T-helper 1 cell treated with Interleukin-12 subunit alpha and Interleukin-12 subunit beta and Interleukin-4 antibody, amounts not matched to agents 30 μg/mL and 1 μg/mL, for 36 hours (primary cell): ENCODE data around the gene VSTM2B.

ENCODE experiments used
- H3K27ac Mint-ChIP-seq: one replicate; pipeline ENCODE4 v1.8.0; 2021; ENCODE audit warnings: mild to moderate bottlenecking, mixed read lengths
- H3K27me3 Mint-ChIP-seq: one replicate; pipeline ENCODE4 v1.8.0; 2021; ENCODE audit warnings: low read depth, mixed read lengths
- H3K36me3 Mint-ChIP-seq: one replicate; pipeline ENCODE4 v1.8.0; 2021; ENCODE audit warnings: low read depth, mixed read lengths
- H3K4me1 Mint-ChIP-seq: one replicate; pipeline ENCODE4 v1.8.0; 2021; ENCODE audit warnings: low read depth, mixed read lengths
- H3K4me3 Mint-ChIP-seq: one replicate; pipeline ENCODE4 v1.8.0; 2021; ENCODE audit warnings: mild to moderate bottlenecking, moderate library complexity, mixed read lengths
- H3K9me3 Mint-ChIP-seq: one replicate; pipeline ENCODE4 v1.8.0; 2021; ENCODE audit warnings: mixed read lengths

VSTM2B gene

DNA sequence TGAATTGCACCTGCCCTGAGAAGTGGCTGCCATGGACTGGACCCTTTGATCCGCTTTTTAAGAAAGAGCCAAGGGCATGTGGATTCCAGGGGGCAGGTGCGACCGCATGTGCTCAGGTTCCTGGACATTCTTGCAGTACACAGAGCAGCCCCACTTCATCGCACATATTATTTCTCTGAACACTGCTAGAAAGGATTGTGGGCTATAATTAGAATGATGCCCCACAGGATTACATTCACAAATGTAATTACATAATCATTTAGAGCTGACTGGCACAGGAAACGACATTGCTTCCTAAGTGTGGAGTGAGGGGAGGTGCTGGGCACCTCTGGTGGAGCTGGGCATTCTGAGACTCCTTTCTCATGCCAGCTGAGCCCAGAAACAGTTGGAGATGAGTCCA, 37.5 kb upstream of the VSTM2B start:
- no peak overlapping the region for H3K27ac Mint-ChIP-seq
- H3K9me3 Mint-ChIP-seq, result no peaks in the 10 kb centered on the region
- peaks cover 19% of the 10 kb centered on the region for H3K27me3 Mint-ChIP-seq
- no peak overlapping the region for H3K4me3 Mint-ChIP-seq
- no peaks in the 10 kb centered on the region for H3K36me3 Mint-ChIP-seq
- no peaks in the 10 kb centered on the region for H3K4me1 Mint-ChIP-seq

DNA sequence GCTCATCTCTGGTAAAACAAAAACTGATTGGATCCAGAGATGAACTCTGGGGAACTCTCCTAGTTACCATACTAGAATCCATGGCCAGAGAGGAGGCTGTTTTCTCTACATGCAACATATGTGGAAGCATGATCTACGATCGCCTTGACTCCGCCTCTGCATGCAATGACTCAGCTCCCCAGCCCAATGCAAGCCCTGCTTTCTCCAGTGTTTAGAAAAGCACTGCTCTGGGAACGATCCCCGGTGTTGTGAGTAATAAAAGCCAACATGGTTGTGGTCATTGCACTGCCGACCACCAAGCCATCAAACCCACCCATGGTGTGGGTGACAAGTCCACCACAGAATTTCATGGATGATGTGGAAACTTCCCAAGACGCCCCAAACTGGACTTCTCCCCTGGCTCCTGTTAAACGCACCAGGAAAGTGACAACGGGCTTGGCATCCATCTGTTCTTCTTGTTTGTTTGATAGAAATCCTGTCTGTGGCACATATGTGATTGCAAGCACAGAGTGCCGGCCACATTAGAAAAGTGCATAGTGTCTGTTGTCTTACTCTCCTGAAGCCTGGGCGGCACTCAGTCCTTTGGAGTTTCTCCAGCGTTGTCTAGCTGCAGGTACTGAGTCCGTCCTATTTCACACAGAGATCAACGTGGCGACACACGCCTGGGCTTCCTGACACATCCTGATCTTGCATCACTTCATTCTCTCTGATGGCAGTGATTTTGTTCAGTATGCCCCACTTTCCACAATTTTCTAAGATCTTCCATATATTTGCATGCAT, 36.4 kb upstream of the VSTM2B start:
- no peaks in the 10 kb centered on the region for H3K36me3 Mint-ChIP-seq

GRCh38 chr19:29491491-29491890, 34.3 kb upstream of the VSTM2B start:
- Mint-ChIP-seq H3K9me3 (no peaks in the 10 kb centered on the region), H3K27ac (no peak overlapping the region), H3K27me3 (peaks cover 22% of the 10 kb centered on the region), H3K4me3 (no peak overlapping the region), H3K36me3 (no peaks in the 10 kb centered on the region), H3K4me1 (no peaks in the 10 kb centered on the region)

More for the DNA sequence above, 36.4 kb upstream of the VSTM2B start:
- Mint-ChIP-seq H3K4me1 (no peaks in the 10 kb centered on the region), H3K9me3 (no peaks in the 10 kb centered on the region), H3K27ac (no peak overlapping the region), H3K27me3 (peaks cover 22% of the 10 kb centered on the region), H3K4me3 (no peak overlapping the region)

DNA sequence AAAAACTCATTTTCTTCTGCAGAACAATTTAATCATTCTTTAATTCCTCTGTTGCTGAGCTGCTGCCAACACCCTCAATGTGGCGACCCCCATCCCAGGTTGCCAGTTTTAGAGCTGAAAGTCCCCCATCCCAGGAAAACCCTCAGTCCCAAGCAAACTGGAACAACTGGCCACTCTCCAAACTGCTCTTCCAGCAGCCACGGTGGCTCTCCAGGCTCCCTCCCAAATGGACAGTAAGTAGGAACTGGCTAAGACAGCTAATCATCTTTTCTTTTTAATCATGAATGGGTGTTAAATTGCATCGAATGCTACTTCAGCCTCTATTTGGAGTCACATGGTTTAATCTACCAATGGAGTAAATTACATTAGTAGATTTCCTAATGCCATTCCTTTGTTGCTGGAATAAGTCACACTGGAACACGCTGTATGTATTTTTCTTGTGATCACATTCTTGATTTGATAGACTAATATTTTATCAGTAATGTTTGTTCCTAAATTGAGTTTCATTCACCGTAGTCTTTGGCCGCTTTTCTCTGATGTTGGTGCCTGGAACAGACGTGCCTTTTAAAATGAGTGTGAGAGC, 33.7 kb upstream of the VSTM2B start:
- Mint-ChIP-seq H3K36me3 (no peaks in the 10 kb centered on the region), H3K4me3 (no peak overlapping the region), H3K27ac (no peak overlapping the region), H3K4me1 (no peaks in the 10 kb centered on the region), H3K9me3 (no peaks in the 10 kb centered on the region), H3K27me3 (peaks cover 22% of the 10 kb centered on the region)

GRCh38 chr19:29492769-29493168, 33.0 kb upstream of the VSTM2B start:
- Mint-ChIP-seq H3K27me3 (peaks cover 22% of the 10 kb centered on the region), H3K9me3 (no peaks in the 10 kb centered on the region), H3K27ac (no peak overlapping the region), H3K4me1 (no peaks in the 10 kb centered on the region), H3K36me3 (no peaks in the 10 kb centered on the region), H3K4me3 (no peak overlapping the region)

GRCh38 chr19:29495091-29495490, 30.7 kb upstream of the VSTM2B start:
- no peak overlapping the region for H3K4me3 Mint-ChIP-seq
- no peak overlapping the region for H3K27ac Mint-ChIP-seq
- no peaks in the 10 kb centered on the region for H3K36me3 Mint-ChIP-seq
- H3K4me1 Mint-ChIP-seq, result no peaks in the 10 kb centered on the region
- H3K9me3 Mint-ChIP-seq, result no peaks in the 10 kb centered on the region
- H3K27me3 Mint-ChIP-seq, result peaks cover 22% of the 10 kb centered on the region

DNA sequence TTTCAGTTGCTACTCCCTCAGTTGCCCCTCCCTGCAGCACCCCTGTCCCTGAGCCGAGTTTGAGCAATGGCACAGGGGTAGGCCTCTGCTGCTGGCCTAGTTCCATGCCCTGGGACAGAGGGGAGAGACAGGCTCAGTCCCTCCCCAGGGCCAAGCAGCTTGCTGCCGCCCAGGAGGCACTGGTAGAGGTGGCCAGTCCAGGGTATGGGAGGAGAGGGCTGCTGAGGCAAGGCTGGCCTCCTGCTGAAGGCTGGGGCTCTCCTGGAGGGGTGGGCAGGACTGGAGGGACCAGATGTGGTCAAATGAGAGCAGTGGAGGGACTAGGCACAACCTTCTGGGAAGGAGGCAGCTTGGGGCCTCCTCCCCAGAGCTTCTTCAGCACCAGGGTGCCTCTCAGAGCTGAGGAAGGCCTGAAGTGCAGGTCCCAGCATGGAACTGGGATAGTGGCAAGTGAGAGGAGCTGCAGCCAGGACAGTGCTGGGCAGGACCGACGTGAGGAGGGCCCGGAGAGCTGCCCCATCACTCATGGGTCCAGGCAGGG, 29.8 kb upstream of the VSTM2B start:
- no peaks in the 10 kb centered on the region for H3K9me3 Mint-ChIP-seq
- no peaks in the 10 kb centered on the region for H3K36me3 Mint-ChIP-seq
- peaks cover 22% of the 10 kb centered on the region for H3K27me3 Mint-ChIP-seq
- H3K4me1 Mint-ChIP-seq, result no peaks in the 10 kb centered on the region
- no peak overlapping the region for H3K4me3 Mint-ChIP-seq
- no peak overlapping the region for H3K27ac Mint-ChIP-seq

GRCh38 chr19:29497241-29497640, 28.6 kb upstream of the VSTM2B start:
- Mint-ChIP-seq H3K4me3 (no peak overlapping the region), H3K9me3 (no peaks in the 10 kb centered on the region), H3K4me1 (no peaks in the 10 kb centered on the region), H3K27ac (no peak overlapping the region), H3K27me3 (peaks cover 14% of the 10 kb centered on the region), H3K36me3 (no peaks in the 10 kb centered on the region)

- H3K27me3 Mint-ChIP-seq, result peaks cover 8% of the 10 kb centered on the region
- H3K27ac Mint-ChIP-seq, result no peak overlapping the region
- H3K4me1 Mint-ChIP-seq, result no peaks in the 10 kb centered on the region
- H3K9me3 Mint-ChIP-seq, result no peaks in the 10 kb centered on the region
- H3K4me3 Mint-ChIP-seq, result no peak overlapping the region
- H3K36me3 Mint-ChIP-seq, result no peaks in the 10 kb centered on the region
These were observed 27.9 kb upstream of the VSTM2B start for GRCh38 chr19:29497686-29498436.

- no peaks in the 10 kb centered on the region for H3K36me3 Mint-ChIP-seq
- H3K27ac Mint-ChIP-seq, result no peak overlapping the region
- no peaks in the 10 kb centered on the region for H3K27me3 Mint-ChIP-seq
- no peaks in the 10 kb centered on the region for H3K9me3 Mint-ChIP-seq
- H3K4me3 Mint-ChIP-seq, result no peak overlapping the region
- H3K4me1 Mint-ChIP-seq, result no peaks in the 10 kb centered on the region
These were observed 26.4 kb upstream of the VSTM2B start for GRCh38 chr19:29499261-29499920.

GRCh38 chr19:29499921-29500590, 25.7 kb upstream of the VSTM2B start:
- Mint-ChIP-seq H3K4me3 (no peak overlapping the region), H3K36me3 (no peaks in the 10 kb centered on the region)

GRCh38 chr19:29501816-29502580, 23.8 kb upstream of the VSTM2B start:
- H3K4me3 Mint-ChIP-seq, result no peak overlapping the region
- no peaks in the 10 kb centered on the region for H3K36me3 Mint-ChIP-seq
- no peak overlapping the region for H3K27ac Mint-ChIP-seq
- no peaks in the 10 kb centered on the region for H3K9me3 Mint-ChIP-seq
- H3K4me1 Mint-ChIP-seq, result no peaks in the 10 kb centered on the region
- H3K27me3 Mint-ChIP-seq, result no peaks in the 10 kb centered on the region

More at GRCh38 chr19:29499921-29500590, 25.7 kb upstream of the VSTM2B start:
- Mint-ChIP-seq H3K27ac (no peak overlapping the region), H3K9me3 (no peaks in the 10 kb centered on the region), H3K4me1 (no peaks in the 10 kb centered on the region), H3K27me3 (no peaks in the 10 kb centered on the region)

GRCh38 chr19:29502581-29502850, 23.3 kb upstream of the VSTM2B start:
- H3K36me3 Mint-ChIP-seq, result no peaks in the 10 kb centered on the region

More at GRCh38 chr19:29502581-29502850, 23.3 kb upstream of the VSTM2B start:
- no peak overlapping the region for H3K27ac Mint-ChIP-seq
- no peak overlapping the region for H3K4me3 Mint-ChIP-seq
- no peaks in the 10 kb centered on the region for H3K9me3 Mint-ChIP-seq
- H3K27me3 Mint-ChIP-seq, result no peaks in the 10 kb centered on the region
- H3K4me1 Mint-ChIP-seq, result no peaks in the 10 kb centered on the region
